ENCODE measurements around the gene NUTM2F. TPM values are rescaled to one million over a fixed set of nuclear protein-coding genes. Genes with fewer than 3 reads are reported as not detected.
"Not testable (repeated sequence)": the region's sequence is repeated elsewhere in the genome, so short reads cannot be mapped to it uniquely, and the experiment has no call there.

Gene NUTM2F
- polyA plus RNA-seq, 3 donors: not detected

- DNase-seq (ENCODE audit: extremely low read depth in 1 of 11, low read depth in 9 of 11, low spot score in 4 of 11): not testable (repeated sequence)
These were observed 10.3 kb downstream of the NUTM2F start for GRCh38 chr9:94317949-94318657.

DNA sequence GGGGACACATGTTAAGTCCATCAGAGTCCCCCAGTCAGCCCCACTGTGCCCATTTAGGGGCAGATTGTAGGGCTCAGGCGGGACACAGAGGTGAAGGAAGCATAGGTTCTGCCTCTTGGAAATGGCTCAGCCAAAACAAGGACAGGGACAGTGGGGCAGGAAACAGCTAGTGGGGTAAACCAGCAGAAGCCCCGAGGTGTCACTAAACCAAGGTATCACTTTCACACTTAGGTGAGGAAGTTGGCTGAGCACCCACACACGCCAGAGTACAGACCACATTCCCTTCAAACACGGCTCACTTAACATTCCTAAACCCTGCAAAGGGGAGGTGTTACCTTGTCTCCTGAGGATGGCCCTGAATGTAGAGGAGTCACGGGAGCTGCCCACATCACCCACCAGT, 12.2 kb downstream of the NUTM2F start:
- DNase-seq (ENCODE audit: extremely low read depth in 1 of 11, low read depth in 9 of 11, low spot score in 4 of 11): not testable (repeated sequence)

DNA sequence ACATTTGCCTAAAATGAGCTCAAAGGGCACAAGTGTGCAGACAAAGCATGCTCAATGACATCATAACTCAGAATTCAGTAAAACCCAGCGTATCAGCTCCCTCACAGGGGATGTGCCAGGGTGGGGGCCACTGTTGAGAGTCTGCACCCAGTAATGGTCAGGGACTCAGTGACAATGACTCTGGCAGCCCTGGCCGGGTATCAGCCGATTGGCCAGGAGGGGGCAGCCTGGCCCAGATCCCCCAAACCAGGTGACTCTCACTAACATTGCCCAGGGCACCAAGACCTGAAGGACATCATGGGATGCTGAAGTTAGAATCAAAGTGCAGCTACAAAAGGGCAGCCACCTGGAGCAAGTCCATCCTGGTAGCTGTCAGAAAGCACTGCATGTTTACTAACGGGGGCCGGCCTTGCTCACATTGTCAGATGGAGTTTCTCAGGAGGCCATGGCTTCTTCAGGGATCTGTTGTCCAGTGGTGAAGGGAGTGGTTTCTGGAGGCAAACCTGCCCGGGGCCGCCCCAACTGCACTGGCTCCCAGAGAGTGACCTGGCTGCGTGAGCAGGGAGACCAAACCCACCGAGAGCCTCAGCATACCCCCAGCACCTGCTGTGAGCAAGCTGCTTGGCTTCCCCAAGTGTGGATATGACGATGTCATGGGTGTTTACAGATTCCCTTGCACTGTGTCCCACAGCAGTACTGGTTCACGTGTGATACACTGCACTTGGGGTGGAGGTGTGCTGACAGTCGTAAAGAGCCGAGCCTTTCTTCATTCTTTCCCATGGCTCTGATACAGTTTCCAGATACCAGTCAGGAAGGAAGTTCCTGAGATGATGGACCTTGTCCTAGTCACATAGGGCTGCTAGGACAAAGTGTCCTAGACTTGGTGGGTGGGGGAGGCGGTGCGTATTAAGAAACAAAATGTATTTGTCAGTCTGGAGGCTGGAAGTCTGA, 13.1 kb downstream of the NUTM2F start:
- DNase-seq (ENCODE audit: extremely low read depth in 1 of 11, low read depth in 9 of 11, low spot score in 4 of 11): not testable (repeated sequence)

- no peak for DNase-seq (ENCODE audit: extremely low read depth in 1 of 11, low read depth in 9 of 11, low spot score in 4 of 11)
These were observed 25.1 kb downstream of the NUTM2F start for GRCh38 chr9:94303321-94303720.

GRCh38 chr9:94302426-94302825, 26.0 kb downstream of the NUTM2F start:
- DNase-seq (ENCODE audit: extremely low read depth in 1 of 11, low read depth in 9 of 11, low spot score in 4 of 11): no peak

- no peak for DNase-seq (ENCODE audit: extremely low read depth in 1 of 11, low read depth in 9 of 11, low spot score in 4 of 11)
These were observed 26.9 kb downstream of the NUTM2F start for GRCh38 chr9:94301583-94301982.

GRCh38 chr9:94300470-94301301, 27.8 kb downstream of the NUTM2F start:
- no peak for DNase-seq (ENCODE audit: extremely low read depth in 1 of 11, low read depth in 9 of 11, low spot score in 4 of 11)

DNA sequence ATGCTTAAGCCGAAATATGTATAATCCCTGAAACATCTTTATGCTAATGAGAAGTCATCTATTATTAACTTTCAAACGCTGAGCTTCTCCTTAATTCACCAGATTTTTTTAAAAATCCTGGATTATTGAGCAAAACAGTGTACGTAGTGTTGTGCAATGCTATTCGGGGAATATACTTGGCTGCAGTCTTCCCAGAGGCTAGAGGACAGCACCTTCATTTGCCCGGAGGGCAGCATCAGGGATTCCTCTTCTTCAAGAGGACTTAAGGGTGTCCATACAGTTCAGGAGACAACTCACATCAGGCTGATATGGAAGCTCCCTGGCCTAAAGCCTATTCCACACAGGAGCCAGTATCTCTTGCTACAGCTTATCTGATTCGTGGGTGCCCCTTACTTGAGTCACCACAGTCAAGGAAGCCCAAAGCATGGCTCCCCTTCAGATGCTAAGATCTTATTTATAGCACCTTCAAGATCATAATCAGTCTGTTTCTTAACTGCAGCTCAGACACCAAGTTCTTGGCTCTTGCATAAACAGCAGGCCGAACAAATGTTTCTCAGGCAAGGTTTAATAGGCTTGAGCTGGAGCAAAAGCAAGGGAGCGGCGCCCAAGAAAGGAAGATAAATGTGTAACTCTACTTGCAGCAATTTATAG, 29.4 kb downstream of the NUTM2F start:
- no peak for DNase-seq (ENCODE audit: extremely low read depth in 1 of 11, low read depth in 9 of 11, low spot score in 4 of 11)

DNA sequence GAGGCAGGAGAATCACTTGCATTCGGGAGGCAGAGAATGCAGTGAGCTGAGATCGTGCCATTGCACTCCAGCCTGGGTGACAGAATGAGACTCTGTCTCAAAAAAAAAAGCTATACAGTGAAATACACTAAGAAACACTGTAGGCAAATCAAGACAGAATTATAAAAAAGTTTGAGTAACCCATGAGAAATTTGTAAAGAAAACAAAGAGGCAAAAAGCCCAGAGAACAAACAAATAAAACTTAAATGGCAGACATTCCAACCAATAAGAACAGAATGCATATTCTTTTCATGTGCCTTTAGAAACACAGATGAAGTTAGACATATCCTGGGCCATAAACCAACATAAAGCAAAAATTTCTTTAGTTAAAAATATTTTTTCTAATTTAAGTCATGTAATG, 38.8 kb downstream of the NUTM2F start:
- no peak for DNase-seq (ENCODE audit: extremely low read depth in 1 of 11, low read depth in 9 of 11, low spot score in 4 of 11)

DNA sequence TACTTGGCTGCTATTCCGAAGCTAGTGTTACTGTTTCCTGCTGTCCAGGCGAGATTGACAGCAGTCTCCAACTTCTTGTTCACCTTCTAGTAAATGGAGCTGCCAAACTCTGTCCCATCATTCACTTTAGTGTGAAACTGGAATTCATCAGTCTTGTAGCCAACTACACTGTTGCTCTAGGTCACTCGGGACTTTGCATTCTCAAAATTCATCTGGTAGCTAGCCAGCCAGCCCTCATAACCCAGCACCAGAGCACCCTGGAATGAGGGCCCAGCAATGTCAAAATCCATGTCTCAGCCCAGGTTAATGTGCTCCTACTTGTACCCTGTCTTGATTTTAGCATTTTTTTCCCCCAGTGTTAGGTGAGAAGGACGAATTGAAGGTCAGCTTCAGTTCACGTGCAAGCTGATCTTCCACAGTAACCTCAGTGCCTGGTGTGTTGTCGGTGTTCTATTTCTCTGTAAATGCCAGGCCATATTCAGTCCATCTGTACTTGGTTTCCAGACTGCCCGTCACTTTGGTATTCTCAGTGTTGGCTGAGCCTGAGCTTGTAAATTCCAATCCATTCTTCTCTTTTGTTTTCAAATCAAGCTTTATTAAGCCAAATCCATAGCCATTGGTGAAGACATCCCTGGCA, 40.4 kb downstream of the NUTM2F start:
- no peak for DNase-seq (ENCODE audit: extremely low read depth in 1 of 11, low read depth in 9 of 11, low spot score in 4 of 11)

DNA sequence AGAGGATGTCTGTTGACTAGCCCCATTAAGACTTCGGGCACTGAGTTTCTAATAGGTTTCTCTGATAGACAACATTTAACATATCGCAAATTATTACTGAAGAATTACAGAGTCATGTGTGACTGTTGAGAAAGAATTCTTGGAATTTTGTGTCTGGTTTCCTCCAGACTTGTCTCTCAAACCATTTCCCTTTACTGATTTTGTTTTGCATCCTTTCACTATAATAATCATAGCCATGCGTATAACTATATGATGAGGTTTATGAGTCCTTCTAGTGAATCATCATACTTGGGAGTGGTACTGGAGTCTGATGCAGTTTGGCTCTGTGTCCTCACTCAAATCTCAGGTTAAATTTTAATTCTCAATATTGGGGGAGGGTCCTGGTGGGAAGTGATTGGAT, 42.3 kb downstream of the NUTM2F start:
- no peak for DNase-seq (ENCODE audit: extremely low read depth in 1 of 11, low read depth in 9 of 11, low spot score in 4 of 11)

- DNase-seq (ENCODE audit: extremely low read depth in 1 of 11, low read depth in 9 of 11, low spot score in 4 of 11): no peak
These were observed 47.3 kb downstream of the NUTM2F start for GRCh38 chr9:94281101-94281500.

DNA sequence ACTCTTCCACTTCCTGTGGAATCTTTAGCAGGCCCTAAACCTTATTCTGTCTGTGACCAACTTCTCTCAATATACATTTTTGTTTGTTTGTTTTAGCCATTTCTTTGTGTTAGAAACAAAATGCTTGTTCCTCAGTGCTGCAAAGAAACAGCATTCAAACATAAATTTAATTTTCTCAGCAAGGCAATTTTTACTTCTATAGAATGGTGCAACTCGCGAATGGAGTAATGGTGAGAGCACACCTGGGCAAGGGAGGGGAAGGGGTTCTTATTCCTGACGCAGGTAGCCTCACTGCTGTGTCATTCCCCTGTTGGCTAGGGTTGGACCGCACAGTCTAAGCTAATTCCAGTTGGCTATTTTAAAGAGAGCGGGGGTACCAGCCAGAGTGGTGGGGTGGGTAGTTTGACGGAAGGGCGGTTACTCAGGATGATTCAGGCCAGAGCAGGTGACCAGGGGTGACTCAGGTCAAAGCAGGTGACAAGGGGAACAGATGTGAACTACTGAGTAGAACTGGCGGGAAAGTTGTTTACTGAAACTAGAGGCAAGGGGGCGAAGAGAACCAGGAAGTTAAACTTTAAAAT, 47.9 kb downstream of the NUTM2F start:
- no peak for DNase-seq (ENCODE audit: extremely low read depth in 1 of 11, low read depth in 9 of 11, low spot score in 4 of 11)

GRCh38 chr9:94277885-94278536, 50.4 kb downstream of the NUTM2F start:
- DNase-seq (ENCODE audit: extremely low read depth in 1 of 11, low read depth in 9 of 11, low spot score in 4 of 11): no peak

- not testable (repeated sequence) for DNase-seq (ENCODE audit: extremely low read depth in 1 of 11, low read depth in 9 of 11, low spot score in 4 of 11)
These were observed 51.4 kb downstream of the NUTM2F start for GRCh38 chr9:94277029-94277428.

GRCh38 chr9:94270009-94270408, 58.4 kb downstream of the NUTM2F start:
- DNase-seq (ENCODE audit: extremely low read depth in 1 of 11, low read depth in 9 of 11, low spot score in 4 of 11): no peak

GRCh38 chr9:94269264-94269663, 59.2 kb downstream of the NUTM2F start:
- DNase-seq (ENCODE audit: extremely low read depth in 1 of 11, low read depth in 9 of 11, low spot score in 4 of 11): no peak
